Stimulated activated CD4-positive, alpha-beta T cell treated with anti-CD3 and anti-CD28 coated beads, Interleukin-12 subunit alpha, Interleukin-12 subunit beta, amount 100 ng/mL, for 48 hours (primary cell): ENCODE data around the gene BCAS3.
"Not testable (repeated sequence)": the region's sequence is repeated elsewhere in the genome, so short reads cannot be mapped to it uniquely, and the experiment has no call there.

Experiments
- DNase-seq, 3 donors: peaks; one replicate each; pipeline ENCODE4 v3.0.0-alpha.2; 2020; ENCODE audit warnings: low read depth in 2 of 3, low spot score in 1 of 3

Gene BCAS3

DNA sequence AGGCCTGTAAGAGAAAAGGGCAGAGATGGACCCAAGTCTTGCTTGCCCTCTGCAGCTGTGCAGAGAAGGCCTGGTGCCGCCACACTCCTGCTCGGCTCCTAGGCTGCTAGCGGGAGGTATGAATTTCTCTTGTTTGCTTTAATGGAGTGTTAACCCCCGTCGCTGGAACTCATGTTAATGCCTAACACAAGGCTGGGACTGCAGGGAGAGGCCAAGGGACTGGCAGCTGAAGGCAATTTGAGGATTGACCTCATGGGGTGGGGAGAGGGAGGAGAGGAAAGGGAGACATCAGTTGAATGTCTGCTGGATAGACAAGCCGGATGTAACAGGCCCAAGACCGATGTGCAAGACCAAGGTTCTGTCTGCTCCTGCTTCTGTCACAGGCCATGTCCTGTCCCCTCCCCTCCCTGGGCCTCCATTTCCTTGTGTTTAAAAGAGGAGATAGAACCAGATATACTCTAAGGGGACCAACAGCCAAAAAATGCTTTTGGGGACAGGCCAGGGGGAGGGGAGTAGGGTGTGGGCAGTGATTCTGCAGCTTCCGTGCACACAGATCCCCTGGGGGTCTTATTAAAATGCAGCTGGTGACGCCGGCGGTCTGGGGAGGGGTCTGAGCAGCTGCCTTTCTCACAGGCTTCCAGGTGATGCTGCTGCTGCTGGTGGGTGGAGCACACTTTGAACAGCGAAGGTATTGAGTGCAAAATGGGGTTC, 675.3 kb downstream of the BCAS3 start:
- DNase-seq: no peak

- no peak for DNase-seq
These were observed 676.0 kb downstream of the BCAS3 start for GRCh38 chr17:61353615-61354014.

DNA sequence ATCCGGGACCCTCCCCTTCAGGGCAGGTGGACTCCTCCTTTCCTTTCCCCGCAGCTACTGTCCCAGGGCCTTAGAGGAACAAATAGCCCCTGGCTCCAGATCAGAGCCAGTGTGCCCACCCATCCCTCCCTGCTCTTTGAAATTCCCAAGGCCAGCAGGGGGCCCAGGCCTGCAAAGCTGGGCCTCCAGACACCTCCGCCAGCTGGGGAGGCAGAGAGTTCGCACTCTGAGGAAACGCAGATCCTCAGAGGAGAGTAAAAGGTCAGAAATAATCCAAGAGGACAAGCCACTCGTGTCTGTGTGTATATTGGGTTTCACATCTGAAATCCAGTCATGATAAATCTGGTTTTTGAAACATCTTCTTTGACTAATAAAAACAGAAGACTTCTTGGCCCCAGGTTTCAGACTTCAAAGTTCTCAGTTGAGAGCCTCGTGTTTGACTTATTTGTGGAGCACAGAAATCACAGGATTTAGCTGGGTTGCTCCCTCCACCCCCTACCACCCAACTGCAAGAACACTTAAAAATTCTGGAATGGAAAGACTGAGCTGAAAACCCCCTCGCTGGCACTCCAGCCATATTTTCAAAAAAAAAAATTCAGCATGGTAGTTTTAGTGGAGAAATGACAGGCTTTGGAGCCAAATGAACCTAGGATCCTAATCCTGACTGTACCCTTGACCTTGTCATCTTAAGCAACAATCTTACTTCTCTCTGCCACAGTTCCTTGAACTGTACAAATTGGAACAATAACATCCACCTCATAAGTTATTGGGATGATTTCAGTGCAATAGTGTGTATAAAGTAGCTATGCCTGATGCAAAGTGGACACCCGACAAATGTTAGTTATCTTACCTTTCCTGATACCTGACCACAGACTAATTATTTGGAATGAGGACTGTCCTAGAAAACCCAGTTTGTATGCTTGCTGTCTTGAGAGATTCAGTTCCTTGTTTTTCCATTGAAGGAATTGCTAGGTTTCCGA, 677.5 kb downstream of the BCAS3 start:
- no peak for DNase-seq

GRCh38 chr17:61357061-61357460, 679.4 kb downstream of the BCAS3 start:
- not testable (repeated sequence) for DNase-seq

DNA sequence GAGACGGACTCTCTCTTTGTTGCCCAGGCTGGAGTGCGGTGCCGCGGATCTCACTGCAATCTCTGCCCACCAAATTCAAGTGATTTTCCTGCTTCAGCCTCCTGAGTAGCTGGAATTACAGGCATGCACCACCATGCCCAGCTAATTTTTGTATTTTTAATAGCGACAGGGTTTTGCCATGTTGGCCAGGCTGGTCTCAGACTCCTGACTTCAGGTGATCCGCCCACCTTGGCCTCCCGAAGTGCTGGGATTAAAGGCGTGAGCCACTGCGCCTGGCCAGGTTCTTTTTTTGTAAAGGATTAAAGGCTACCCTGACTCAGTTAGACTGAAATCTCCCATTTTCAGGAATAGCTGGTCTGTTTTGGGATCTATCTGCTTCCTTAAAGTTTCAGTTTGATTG, 681.9 kb downstream of the BCAS3 start:
- DNase-seq: not testable (repeated sequence)

DNA sequence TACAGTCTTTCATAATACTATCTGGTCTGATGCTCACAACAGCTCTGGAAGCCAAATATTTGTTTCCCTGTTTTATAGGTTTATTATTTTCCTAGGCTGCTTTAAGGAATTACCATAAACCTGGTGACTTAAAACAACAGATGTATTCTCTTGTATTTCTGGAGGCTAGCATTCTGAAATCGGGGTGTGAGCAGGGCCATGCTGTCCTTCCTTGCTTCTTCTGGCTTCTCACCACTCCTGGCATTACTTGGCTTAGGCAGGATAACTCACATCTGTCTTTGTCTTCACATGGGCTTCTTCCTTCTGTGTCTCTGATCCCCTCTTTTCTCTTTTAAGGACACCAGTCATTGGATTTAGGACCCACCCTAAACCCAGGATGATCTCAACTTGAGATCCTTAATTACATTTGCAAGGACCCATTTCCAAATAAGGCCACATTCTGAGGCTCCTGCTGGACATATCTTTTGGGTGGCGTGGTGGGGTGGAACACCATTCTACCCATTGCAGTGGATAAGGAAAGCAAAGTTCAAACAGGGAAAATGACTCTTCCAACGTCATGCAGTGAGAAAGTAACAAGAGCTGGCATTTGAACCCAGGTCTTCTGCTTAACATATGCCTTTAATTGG, 682.8 kb downstream of the BCAS3 start:
- DNase-seq: no peak

DNA sequence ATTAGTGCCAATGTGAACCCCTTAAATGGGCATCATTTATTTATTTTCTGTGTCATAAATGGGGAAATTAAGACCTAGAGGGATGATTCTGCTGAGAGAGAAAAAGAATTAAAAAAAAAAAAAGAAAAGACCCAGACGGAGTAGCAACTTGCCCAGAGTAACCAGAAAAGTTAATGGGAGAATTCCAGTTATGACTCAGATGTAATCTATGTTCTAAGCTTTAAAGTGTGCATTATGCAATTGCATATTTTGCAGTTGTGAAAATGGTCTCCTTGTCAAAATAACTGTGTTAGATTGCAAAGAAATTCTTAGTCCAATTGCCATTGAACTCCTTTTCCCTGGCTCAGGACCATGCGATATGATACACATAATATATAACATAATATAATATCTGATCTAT, 683.4 kb downstream of the BCAS3 start:
- no peak for DNase-seq

GRCh38 chr17:61362396-61362795, 684.7 kb downstream of the BCAS3 start:
- DNase-seq: no peak

DNA sequence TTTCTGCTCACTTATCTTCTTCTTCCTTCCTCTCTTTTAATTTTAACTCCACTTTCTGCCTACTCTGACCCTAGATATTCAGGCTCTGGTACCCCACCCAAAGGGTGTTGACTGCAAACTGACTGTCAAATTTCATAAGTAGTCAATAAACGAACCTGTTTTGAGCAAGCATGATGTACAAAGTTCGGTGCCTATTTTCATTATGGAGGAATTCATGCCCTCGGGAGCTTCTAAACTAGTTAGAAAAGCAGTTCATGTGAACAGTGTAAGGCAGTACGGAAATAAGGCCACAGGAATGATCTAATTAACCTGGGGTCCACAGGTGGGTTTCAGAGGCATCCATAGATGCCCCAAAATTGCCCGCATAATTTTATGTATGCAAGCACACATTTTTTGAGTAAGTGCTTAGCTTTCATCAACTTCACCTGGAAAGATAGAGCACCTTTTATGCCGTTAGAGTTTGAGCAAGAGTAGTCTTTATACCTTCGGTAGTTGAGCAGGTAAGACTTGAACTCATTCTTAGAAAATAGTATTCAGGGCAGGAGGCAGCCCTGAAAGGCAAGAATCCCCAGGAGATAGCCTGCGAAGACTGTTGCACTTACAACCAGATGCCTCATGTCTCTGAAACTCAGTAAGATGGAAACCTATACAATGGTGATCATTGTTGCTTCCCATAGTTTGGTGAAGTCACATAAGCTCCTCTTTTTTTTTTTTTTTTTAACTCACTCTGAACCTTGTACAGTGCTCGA, 685.4 kb downstream of the BCAS3 start:
- DNase-seq: no peak

GRCh38 chr17:61363601-61364462, 686.2 kb downstream of the BCAS3 start:
- DNase-seq: no peak

DNA sequence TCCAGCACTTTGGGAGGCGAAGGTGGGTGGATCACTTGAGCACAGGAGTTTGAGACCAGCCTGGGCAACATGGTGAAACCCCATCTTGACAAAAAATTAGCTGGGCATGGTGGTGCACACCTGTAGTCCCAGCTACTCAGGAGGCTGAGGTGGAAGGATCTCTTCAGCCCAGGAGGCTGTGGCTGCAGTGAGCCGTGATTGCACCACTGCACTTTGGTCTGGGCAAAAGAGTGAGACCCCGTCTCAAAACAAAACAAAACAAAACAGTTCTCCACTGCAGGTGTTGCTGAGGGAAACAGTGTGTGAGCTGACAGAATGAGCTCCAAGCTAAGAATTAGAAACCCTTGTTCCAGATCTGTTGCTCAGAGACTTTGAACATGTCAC, 686.8 kb downstream of the BCAS3 start:
- DNase-seq: no peak

- DNase-seq: no peak
These were observed 688.5 kb downstream of the BCAS3 start for GRCh38 chr17:61366076-61366714.

GRCh38 chr17:61366715-61367413, 689.2 kb downstream of the BCAS3 start:
- no peak for DNase-seq

- DNase-seq: no peak
These were observed 690.6 kb downstream of the BCAS3 start for GRCh38 chr17:61368049-61368831.

DNA sequence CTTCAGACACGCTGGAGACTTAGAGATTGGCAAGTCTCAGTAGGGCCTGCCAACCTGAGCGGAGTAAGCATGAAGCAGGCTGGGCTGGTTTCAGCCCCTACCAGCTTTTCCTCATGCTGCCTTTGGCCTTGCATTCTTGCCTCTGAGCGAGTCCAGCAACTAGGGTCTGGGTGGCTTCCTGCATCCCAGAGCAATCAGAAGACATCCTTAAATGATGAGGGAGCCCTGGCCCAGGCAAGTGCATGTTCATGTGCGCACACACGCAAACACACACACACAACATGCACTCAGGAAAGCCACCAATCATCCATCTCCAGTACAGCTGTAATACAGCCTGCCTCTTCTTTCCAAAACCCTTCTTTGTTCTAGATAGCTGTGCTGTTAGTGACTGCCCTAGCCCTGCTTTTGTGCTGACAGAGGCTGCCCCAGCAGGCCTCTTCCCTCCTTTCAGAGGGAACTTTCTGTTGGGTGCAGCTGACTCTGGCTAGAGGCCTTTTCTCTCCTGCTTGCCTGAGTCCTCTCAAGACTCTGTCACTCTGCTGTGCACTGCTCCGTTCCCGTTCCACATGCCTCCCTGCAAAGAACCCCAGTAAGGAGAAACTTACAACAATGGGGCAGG, 691.3 kb downstream of the BCAS3 start:
- no peak for DNase-seq

GRCh38 chr17:61369751-61370150, 692.1 kb downstream of the BCAS3 start:
- DNase-seq: no peak

DNA sequence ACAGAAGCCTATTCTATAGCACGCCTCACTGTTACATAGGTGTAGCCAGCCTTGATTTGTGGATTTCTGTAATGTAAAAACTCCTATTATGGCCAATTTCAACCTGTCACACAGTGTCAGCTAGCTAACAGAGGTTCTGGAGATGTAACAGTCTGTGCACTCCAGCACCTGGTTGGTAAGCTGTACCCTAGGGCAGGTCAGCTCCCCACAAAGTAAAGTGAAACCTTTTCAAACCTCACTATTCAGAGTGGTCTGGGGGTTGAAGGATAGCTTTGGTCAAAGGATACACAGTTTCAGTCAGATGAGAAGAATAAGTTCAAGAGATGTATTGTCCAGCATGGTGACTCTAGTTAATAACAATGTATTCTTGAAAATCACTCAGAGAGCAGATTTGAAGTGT, 693.5 kb downstream of the BCAS3 start:
- no peak for DNase-seq

DNA sequence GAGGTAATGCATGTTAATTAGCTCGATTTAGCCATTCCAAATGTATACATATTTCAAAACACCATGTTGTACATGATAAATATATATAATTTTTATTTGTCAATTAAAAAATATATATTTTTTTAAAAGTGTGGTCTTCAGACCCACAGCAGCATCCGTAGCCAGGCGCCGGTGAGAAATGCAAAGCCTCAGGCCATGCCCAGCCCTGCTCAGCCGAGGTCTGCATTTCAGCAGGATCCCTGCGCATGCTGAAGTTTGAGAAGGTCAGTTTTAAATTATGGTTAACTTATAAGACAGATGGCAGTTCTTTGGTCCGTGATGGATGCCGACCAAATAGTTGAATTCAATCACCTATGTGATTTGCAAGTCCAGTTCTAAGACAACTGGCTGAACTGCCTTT, 694.0 kb downstream of the BCAS3 start:
- DNase-seq: no peak
